Activated CD8-positive, alpha-beta memory T cell treated with anti-CD3 and anti-CD28 coated beads, Interleukin-2, amount 50 U/mL, for 24 hours (primary cell): ENCODE data around the gene NDUFS3.
"Not testable (repeated sequence)": the region's sequence is repeated elsewhere in the genome, so short reads cannot be mapped to it uniquely, and the experiment has no call there.

Experiments
- DNase-seq: peaks from one replicate; pipeline ENCODE4 v3.0.0-alpha.2; 2020; ENCODE audit errors: extremely low read depth

Gene NDUFS3

GRCh38 chr11:47560426-47560825 is 18.4 kb upstream of the NDUFS3 start:
- DNase-seq: no peak

DNA sequence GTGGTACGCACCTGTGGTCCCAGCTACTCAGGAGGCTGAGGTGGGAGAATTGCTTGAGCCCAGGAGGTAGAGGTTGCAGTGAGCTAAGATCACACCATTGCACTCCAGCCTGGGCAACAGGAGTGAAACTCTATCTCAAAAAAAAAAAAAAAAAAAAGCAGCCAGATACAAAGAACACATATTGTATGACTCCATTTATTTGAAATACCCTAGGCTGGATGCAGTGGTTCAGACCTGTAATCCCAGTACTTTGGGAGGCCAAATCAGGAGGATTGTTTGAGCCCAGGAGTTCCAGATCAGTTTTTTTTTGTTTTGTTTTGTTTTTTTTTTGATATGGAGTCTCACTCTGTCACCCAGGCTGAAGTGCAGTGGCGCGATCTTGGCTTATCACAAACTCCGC is 16.5 kb upstream of the NDUFS3 start:
- not testable (repeated sequence) for DNase-seq

- DNase-seq: not testable (repeated sequence)
Measured at GRCh38 chr11:47564366-47564765, 14.5 kb upstream of the NDUFS3 start.

DNA sequence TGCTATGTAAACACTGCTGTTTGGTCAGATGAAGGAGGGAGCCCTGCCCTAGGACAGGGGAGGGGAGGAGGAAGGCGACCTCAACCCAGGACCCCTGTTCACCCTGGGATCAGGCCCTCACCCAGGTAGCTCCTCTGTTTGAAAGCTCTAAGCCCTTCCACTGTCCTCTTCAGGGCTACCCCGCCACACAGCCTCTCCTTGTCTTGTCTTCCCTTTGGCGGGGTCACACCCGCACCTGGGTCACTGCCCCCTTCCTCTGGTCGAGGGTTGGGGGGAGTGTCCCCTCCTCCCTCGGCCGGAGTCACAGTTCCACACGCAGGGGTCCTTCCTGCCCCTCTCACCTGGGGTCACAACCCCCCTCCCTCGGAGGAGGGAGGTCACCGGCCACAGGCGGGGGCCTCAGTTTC is 13.9 kb upstream of the NDUFS3 start:
- no peak for DNase-seq

DNA sequence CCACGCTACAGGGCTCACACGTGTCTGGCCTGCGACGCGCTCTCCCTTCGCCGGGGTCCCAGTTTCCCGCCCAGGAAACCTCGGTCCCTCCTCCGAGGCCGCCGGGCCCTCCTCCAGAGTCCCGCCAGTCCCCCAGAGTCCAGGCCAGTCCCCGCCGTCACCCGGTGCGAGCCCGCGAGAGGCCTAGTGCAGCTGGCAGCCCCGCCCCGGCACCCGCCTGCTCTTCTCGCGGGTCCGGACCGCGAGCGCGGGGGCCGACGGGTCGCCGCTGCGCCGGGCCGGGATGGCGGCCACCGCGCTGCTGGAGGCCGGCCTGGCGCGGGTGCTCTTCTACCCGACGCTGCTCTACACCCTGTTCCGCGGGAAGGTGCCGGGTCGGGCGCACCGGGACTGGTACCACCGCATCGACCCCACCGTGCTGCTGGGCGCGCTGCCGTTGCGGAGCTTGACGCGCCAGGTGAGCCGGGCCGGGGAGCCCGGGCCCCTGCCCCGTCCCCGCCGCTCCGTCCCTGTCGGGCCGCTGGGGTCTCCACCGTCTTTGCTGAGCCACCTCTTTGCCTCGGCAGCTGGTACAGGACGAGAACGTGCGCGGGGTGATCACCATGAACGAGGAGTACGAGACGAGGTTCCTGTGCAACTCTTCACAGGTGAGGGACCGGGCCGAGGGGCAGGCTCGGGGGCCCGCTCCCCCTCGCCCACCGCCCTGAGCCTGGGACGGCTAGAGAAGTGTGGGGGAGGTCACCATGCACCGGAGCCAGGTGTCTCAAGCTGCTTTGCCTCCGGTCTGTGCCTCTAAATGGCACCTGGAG is 13.3 kb upstream of the NDUFS3 start, which contains the start of gene PTPMT1:
Gene PTPMT1 (plus strand): TSS at position 260 of the 809 bp plus-strand sequence. CDS start 24 bp downstream, at position 284.
- DNase-seq: no peak

DNA sequence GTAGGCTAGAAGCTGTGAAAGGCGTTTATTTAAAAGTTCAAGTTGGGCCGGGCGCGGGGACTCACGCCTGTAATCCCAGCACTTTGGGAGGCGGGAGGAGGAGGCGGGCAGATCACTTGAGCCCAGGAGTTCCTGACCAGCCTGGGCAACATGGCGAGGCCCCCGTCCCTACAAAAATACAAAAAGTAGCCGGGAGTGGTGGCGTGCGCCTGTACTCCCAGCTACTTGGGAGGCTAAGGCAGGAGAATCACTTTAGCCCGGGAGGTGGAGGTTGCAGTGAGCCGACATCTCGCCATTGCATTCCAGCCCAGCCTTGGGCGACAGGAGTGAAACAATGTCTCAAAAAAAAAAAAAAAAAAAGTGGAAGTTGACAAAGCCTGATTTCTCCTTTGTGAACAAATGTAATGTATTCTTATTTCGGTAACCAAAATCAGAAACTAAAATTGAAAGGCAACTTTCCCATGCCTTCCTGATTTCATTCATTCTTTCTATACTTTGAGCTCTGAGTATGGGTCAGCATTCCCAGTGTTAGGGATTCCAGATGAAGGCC is 12.7 kb upstream of the NDUFS3 start:
- no peak for DNase-seq

DNA sequence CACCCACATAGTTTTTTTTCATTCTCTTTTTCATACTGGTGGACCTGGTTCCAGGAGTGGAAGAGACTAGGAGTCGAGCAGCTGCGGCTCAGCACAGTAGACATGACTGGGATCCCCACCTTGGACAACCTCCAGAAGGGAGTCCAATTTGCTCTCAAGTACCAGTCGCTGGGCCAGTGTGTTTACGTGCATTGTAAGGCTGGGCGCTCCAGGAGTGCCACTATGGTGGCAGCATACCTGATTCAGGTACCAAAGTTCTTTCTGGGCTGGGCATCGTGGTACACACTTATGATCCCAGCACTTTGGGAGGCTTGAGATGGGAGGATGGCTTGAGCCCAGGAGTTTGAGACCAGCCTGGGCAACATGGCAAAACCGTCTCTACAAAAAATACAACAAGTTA is 9.2 kb upstream of the NDUFS3 start:
- DNase-seq: no peak

- no peak for DNase-seq
Measured at GRCh38 chr11:47570651-47571356, 8.1 kb upstream of the NDUFS3 start.

DNA sequence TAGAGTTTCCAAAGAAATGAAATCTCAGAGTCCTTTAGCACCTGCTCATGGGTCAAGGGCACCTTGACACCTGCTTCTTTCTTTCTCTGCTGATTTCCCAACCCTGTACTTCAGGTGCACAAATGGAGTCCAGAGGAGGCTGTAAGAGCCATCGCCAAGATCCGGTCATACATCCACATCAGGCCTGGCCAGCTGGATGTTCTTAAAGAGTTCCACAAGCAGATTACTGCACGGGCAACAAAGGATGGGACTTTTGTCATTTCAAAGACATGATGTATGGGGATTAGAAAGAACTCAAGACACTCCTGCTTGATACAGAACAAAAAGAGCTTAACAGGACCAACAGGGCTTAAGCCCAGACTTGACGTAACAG is 7.5 kb upstream of the NDUFS3 start:
- no peak for DNase-seq

- DNase-seq: no peak
Measured at GRCh38 chr11:47571895-47572294, 7.0 kb upstream of the NDUFS3 start.

DNA sequence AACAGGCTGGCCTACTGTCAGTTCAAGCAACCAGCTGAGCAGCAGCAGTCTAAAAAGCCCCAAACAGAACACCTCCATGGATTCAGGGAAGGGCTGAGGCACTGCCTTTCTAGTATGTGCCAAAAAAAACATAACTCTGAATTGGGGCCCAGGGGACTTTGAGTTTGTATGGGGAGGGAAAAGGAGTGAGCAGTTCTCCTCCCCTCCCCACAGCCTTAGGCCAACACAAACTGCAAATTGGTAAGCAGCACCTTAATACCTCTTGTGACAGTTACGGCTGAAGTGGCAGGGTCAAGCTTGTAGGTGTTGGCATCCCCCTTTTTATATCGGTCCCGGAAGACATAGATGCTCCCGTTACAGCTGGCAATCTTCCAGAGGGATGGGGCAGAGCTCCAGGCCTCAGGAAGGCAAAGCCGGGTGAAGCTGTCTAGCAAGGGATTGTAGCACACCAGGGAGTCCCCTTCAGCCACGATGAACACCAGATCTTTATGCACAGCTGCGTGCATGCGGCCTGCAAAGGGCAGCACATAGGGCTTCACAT is 6.1 kb upstream of the NDUFS3 start:
- no peak for DNase-seq

DNA sequence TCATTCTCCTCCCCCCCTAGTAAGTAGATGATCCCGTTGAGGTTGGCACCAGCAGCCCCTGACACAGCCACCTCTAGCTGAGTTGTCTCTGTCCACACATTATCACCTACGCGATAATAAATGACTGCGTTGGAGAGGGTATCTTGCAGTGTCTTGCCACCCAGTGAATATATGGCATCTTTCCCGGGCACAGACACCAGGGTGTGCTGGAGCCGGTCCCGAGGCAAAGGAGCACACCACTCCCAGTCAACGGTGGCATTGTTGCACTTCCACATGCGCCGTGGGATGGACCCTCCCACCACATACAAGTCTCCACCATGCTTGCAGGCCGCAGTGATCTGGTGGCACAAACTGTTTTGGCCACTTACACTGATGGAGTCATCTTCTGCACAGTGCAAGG is 5.6 kb upstream of the NDUFS3 start:
- no peak for DNase-seq

- no peak for DNase-seq
Measured at GRCh38 chr11:47577460-47578041, 1.3 kb upstream of the NDUFS3 start.

- DNase-seq: no peak
Measured at GRCh38 chr11:47583844-47584243, 5.0 kb downstream of the NDUFS3 start.

DNA sequence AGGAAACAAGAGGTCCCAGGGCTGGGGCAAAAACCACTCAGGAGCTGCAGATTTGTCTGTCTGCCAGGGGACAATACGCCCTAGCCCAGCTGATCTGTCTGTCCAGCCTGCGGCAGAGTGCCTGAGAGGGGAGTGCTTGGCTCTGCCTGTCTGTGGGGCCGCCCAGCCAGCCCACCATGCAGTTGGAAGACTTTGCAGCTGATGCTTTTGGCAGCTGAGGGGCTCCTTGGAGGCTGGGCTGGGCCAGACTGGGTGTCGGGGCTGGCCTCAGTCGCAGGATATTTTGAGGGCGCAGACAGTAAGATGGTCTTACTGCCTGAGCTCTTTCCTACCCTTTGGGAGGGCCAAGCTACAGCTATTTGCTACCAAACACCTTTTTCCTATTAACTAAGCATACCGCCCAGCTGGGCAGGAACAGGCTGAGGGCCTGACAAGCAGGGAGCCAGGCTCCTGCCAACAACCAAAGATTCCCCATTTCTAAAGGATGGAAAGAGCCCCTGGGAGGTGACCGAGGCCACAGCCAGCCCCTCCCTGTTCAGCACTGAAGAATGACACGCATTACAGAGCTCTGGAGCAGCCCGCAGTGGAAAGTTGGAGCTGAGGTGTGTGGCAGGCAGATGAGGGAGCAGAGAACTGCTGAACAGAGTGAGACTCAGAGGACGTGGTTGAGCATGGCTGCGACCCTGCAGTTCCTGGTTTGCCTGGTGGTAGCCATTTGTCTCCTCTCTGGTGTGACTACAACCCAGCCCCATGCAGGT is 7.4 kb downstream of the NDUFS3 start, which contains the start of gene FAM180B:
Gene FAM180B (plus strand): TSS at position 581 of the 758 bp plus-strand sequence. CDS start 91 bp downstream, at position 672.
- no peak for DNase-seq

DNA sequence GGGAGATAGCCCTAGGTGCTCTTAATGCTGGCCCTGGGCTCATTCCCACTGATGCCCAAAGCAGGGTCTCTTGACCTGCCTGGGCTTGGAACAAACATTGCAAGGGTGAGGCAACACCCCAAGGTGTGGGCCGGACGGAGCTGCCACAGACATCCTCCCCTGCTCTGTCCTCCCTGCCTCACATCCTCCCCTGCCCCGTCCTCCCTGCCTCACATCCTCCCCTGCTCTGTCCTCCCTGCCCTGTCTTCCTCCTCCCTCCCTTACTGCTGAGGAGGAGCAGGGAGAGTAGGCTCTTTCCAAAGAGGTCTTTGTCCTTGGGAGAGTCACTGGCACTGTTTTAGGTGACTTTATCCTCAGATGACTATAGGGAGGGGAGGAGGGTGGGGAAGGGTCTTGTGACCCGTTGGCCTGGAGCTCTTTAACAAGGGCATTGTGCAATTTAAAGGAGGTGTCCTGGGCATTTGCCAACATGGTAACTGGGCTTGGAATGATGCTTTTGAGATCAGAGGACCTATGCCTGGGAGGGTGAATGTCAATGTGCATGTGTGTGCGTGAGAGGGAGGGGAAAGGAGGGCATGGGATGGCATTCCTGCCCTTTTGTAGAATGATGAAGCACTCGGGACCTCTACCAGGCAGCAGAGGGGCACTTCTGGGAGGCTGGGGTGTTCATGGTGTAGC is 8.3 kb downstream of the NDUFS3 start:
- DNase-seq: no peak

- no peak for DNase-seq
Measured at GRCh38 chr11:47587723-47588326, 9.0 kb downstream of the NDUFS3 start.

- no peak for DNase-seq
Measured at GRCh38 chr11:47589118-47589517, 10.2 kb downstream of the NDUFS3 start.

GRCh38 chr11:47589584-47589976 is 10.7 kb downstream of the NDUFS3 start:
- no peak for DNase-seq
